Psoas muscle (tissue), 8 donors: ENCODE measurements around the gene CNOT2. TPM values are rescaled to one million over a fixed set of nuclear protein-coding genes. Genes with fewer than 3 reads are reported as not detected.

Experiments used
- ATAC-seq, 4 donors: fragments of 200-7000 bp; cut with Tn5 transposase; one replicate each; pipeline ENCODE4 v1.9.1; 2020; ENCODE audit warnings: moderate library complexity in 3 of 4, mild to moderate bottlenecking in 2 of 4
- DNase-seq, 2 donors: peaks; one replicate each; pipeline ENCODE4 v3.0.0-alpha.2; 2020
- H3K27ac ChIP-seq: fragments of 200-600 bp; one replicate; pipeline ENCODE4 v1.8.0; 2022
- H3K27me3 ChIP-seq, 3 donors: fragments of 200-600 bp in 1 of 3; one replicate each; pipeline versions ENCODE4 v1.6.1 to v1.8.0; 2013 to 2022; ENCODE audit warnings: low read length in 2 of 3, mild to moderate bottlenecking in 2 of 3, moderate library complexity in 1 of 3; ENCODE audit not compliant: insufficient read depth in 3 of 3
- H3K36me3 ChIP-seq, 2 donors: fragments of 200-600 bp in 1 of 2; one replicate each; pipeline versions ENCODE4 v1.6.1 to v1.8.0; 2013 to 2022; ENCODE audit warnings: low read depth in 1 of 2, mild to moderate bottlenecking in 1 of 2, moderate library complexity in 1 of 2; ENCODE audit not compliant: insufficient read depth in 1 of 2
- H3K4me1 ChIP-seq: fragments of 200-600 bp; one replicate; pipeline ENCODE4 v1.8.0; 2022
- H3K4me3 ChIP-seq: fragments of 200-600 bp; one replicate; pipeline ENCODE4 v1.8.0; 2022; ENCODE audit warnings: mild to moderate bottlenecking
- H3K9me3 ChIP-seq: fragments of 200-600 bp; one replicate; pipeline ENCODE4 v1.8.0; 2022
- CTCF ChIP-seq: fragments of 200-600 bp; IDR thresholded peaks from one replicate; pipeline ENCODE4 v1.8.0; 2022; ENCODE audit warnings: antibody characterized with exemption
- WGBS, 3 donors: extraction: QIAGEN DNeasy Blood & Tissue Kit; methylation state at CpG; one replicate each; pipeline versions ENCODE4 v1.1.6 to v1.1.7; 2013; 5-methylcytosine and 5-hydroxymethylcytosine counted together
- intact Hi-C, 2 donors: fragments of 100-400 bp; cut with DNase I; formaldehyde crosslinking; loops; one replicate each; pipeline versions ENCODE4 v1.11.0 to v1.14.2; 2022
- polyA plus RNA-seq, 3 donors: library from polyadenylated mRNA; stranded (reverse); fragments of 200-250 nt; gene quantifications; one replicate each; pipeline ENCODE4 v1.2.3, GENCODE V29; 2013
- total RNA-seq, 4 donors: library from RNA; stranded (reverse); fragmentation: NEBNext Ultra II Directional in 2 of 4; extraction: Animal tissue kit (Norgen Biotek cat#: 25700) in 2 of 4; gene quantifications; one replicate each; pipeline versions ENCODE4 v1.2.1 to v1.2.4, GENCODE V29; 2021 to 2023
- donor health status: healthy with polysubstance abuse.
- donor health status: DM: no; HTN: no; CAD: no; lungs with moderate emphysema.
- donor health status: Bipolar disorder and iron deficiency.
- donor health status: healthy.
- donor health status: DM: yes; HTN: yes; CAD: no.
- donor health status: DM: no; HTN: no; CAD: no.
- donor health status: DM: no; HTN: no; CAD: no.
- donor health status: DM: yes; HTN: yes; CAD: no.

Gene CNOT2
- total and polyA plus RNA-seq, 7 donors = 28.5 to 46.3 (median 34.7) TPM

GRCh38 chr12:70267550-70267949 is 24.3 kb downstream of the CNOT2 start:
- no peaks in the 10 kb centered on the region for H3K36me3 ChIP-seq
- intact Hi-C loops = no loop called here
- no peaks in the 10 kb centered on the region for H3K9me3 ChIP-seq
- WGBS, 3 donors = 76 to 90% (median 83%) methylated on average over 1 of the region's 1 CpG
- ATAC-seq (no peak), DNase-seq (no peak)
- no peaks in the 10 kb centered on the region for H3K27me3 ChIP-seq
- H3K27ac ChIP-seq = no peak overlapping the region
- no peak for TF ChIP-seq CTCF
- no peak overlapping the region for H3K4me3 ChIP-seq
- peaks cover 52% of the 10 kb centered on the region for H3K4me1 ChIP-seq

- DNase-seq (no peak), ATAC-seq (no peak)
- no peak overlapping the region for H3K27ac ChIP-seq
- H3K36me3 ChIP-seq = no peaks in the 10 kb centered on the region
- H3K4me3 ChIP-seq = no peak overlapping the region
- H3K4me1 ChIP-seq = peaks cover 48% of the 10 kb centered on the region
- no peak for TF ChIP-seq CTCF
- H3K9me3 ChIP-seq = no peaks in the 10 kb centered on the region
- intact Hi-C loops = no loop called here
- WGBS, 3 donors = 76 to 77% (median 77%) methylated on average over 2 of the region's 2 CpGs
- H3K27me3 ChIP-seq = no peaks in the 10 kb centered on the region
Observed at GRCh38 chr12:70268972-70269371, 25.7 kb downstream of the CNOT2 start.

GRCh38 chr12:70270108-70270507 is 26.9 kb downstream of the CNOT2 start:
- WGBS, 3 donors = 31 to 74% (median 42%) methylated on average over 1 of the region's 1 CpG
- Histone ChIP-seq H3K36me3 (no peaks in the 10 kb centered on the region), H3K4me1 (peaks cover 59% of the 10 kb centered on the region), H3K27ac (no peak overlapping the region), H3K4me3 (no peak overlapping the region), H3K9me3 (no peaks in the 10 kb centered on the region), H3K27me3 (no peaks in the 10 kb centered on the region)
- DNase-seq (no peak), ATAC-seq (no peak)
- intact Hi-C loops = no loop called here
- no peak for TF ChIP-seq CTCF

GRCh38 chr12:70271025-70271424 is 27.8 kb downstream of the CNOT2 start:
- H3K4me1 ChIP-seq = peaks cover 62% of the 10 kb centered on the region
- H3K36me3 ChIP-seq = no peaks in the 10 kb centered on the region
- TF ChIP-seq CTCF = no peak
- no peak overlapping the region for H3K4me3 ChIP-seq
- no peaks in the 10 kb centered on the region for H3K9me3 ChIP-seq
- intact Hi-C loops = no loop called here
- H3K27ac ChIP-seq = no peak overlapping the region
- ATAC-seq = peak; percentile 46 to 86 (median 68)
- no peak for DNase-seq
- H3K27me3 ChIP-seq = no peaks in the 10 kb centered on the region

GRCh38 chr12:70272510-70272909 is 29.3 kb downstream of the CNOT2 start:
- WGBS, 3 donors = 62 to 80% (median 74%) methylated on average over 3 of the region's 3 CpGs
- no peak for TF ChIP-seq CTCF
- DNase-seq = no peak
- intact Hi-C loops = no loop called here
- H3K36me3 ChIP-seq = no peaks in the 10 kb centered on the region
- peak in 1 of 4 donors; percentile 42 for ATAC-seq
- H3K27ac ChIP-seq = no peak overlapping the region
- H3K4me1 ChIP-seq = peaks cover 56% of the 10 kb centered on the region
- H3K4me3 ChIP-seq = no peak overlapping the region
- no peaks in the 10 kb centered on the region for H3K27me3 ChIP-seq
- H3K9me3 ChIP-seq = no peaks in the 10 kb centered on the region
